BE2C (cell line): ENCODE results near the gene IQSEC1.

Source experiments
- DNase-seq: peaks from one replicate; pipeline ENCODE4 v3.0.0-alpha.2; 2020
- H3K27me3 ChIP-seq: fragments of 250-450 bp; sonication (Bioruptor Pico); 2 replicates; pipeline ENCODE4 v1.5.1; 2020; ENCODE audit warnings: mild to moderate bottlenecking
- H3K36me3 ChIP-seq: fragments of 250-450 bp; sonication (Bioruptor Pico); 2 replicates; pipeline ENCODE4 v1.5.1; 2020; ENCODE audit warnings: mild to moderate bottlenecking
- H3K4me1 ChIP-seq: fragments of 250-450 bp; sonication (Bioruptor Pico); 2 replicates; pipeline ENCODE4 v1.5.1; 2020
- H3K4me3 ChIP-seq: 2 replicates; pipeline ENCODE4 v1.5.1; 2011; ENCODE audit warnings: low read depth, low read length
- H3K9me3 ChIP-seq: fragments of 250-450 bp; sonication (Bioruptor Pico); 2 replicates; pipeline ENCODE4 v1.5.1; 2020
- TF ChIP-seq, protein P1 (sequence below): IDR thresholded peaks from 2 replicates; pipeline ENCODE4 v1.5.1; 2012; ENCODE audit warnings: mild to moderate bottlenecking, low read depth, low read length

The IQSEC1 gene

DNA sequence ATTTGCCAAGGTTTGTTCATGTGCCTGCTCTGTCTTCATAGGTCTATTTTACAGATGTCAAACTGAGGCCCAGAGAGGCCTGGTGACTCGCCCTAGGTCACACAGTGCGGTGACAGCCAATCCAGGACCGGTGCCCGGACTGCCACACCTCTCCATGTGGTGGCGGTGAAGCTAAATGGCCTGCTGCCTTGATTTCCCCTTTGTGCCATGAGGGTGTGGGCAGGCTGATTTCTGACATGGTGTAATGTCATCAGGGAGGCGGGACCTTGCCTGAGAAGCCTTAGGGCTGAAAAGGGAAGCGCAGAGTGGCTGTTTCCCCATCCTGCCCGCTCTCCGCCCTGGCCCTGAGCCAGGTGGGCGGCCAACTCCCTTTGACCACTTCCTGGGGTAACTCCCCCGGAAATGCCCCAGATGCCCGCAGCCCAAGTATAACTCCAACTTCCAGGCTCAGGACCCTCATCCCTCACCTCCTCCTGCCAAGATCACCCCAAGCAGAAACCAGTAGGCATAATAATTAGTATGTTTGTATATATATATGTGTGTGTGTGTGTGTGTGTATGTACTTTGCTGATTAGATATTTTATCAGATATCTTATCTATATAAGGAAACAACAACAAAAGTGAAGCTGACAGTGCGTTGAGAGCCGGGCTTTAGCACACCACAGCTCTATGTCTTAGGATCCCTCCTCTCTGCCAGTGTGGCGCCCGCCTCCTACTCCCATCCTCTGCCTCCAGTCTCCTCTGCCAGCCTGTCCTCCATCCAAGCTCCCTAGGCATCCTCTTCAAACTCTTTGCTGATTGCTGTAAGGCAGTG lies 63.9 kb downstream of the IQSEC1 start:
- no peaks in the 10 kb centered on the region for H3K9me3 ChIP-seq
- DNase-seq: no peak

DNA sequence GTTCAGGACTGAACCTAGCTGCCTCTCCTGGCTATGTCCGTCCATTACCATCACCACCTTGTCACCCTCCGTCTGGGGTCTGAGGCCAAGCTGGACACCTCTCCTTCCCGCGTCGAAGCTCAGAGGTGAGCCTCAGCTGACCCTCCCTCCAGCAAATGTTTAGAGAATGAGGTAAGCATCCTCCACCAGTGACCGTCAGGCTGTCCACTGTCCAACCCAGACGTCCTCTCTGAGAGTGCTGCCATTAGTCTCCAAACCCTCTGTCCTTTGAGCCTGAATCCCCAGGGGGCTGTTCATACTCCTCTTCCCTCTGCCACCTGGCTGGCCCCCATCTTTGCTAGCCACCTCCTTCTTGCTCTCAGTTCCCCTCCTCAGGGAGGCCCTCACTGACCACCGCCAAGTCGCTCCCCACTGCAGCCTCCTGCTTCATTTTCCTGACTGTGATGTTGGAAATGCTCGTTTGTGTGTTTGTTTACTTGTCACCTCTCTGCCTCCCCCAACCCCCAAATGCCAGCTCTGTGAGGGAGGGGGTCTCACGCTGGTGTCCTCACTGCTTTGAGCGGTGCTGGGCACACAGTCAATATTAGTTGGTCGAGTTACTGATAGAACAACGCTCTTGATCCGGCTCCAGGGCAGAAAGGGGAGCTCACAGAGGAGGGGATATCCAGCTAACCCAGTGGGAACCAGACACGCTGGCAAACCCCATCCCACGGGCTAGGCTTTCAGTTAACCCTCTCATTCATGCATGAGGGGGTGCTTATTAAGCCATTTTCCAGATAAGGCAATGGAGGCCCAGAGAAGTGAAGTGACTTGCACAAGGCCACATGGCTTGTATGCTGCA lies 64.9 kb downstream of the IQSEC1 start:
- TF ChIP-seq, protein P1, sequence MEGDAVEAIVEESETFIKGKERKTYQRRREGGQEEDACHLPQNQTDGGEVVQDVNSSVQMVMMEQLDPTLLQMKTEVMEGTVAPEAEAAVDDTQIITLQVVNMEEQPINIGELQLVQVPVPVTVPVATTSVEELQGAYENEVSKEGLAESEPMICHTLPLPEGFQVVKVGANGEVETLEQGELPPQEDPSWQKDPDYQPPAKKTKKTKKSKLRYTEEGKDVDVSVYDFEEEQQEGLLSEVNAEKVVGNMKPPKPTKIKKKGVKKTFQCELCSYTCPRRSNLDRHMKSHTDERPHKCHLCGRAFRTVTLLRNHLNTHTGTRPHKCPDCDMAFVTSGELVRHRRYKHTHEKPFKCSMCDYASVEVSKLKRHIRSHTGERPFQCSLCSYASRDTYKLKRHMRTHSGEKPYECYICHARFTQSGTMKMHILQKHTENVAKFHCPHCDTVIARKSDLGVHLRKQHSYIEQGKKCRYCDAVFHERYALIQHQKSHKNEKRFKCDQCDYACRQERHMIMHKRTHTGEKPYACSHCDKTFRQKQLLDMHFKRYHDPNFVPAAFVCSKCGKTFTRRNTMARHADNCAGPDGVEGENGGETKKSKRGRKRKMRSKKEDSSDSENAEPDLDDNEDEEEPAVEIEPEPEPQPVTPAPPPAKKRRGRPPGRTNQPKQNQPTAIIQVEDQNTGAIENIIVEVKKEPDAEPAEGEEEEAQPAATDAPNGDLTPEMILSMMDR: no peak
- Histone ChIP-seq H3K4me3 (no peak overlapping the region), H3K27me3 (no peaks in the 10 kb centered on the region)

More for the DNA sequence above, 63.9 kb downstream of the IQSEC1 start:
- Histone ChIP-seq H3K36me3 (no peaks in the 10 kb centered on the region), H3K27me3 (no peaks in the 10 kb centered on the region), H3K4me3 (no peak overlapping the region), H3K4me1 (no peaks in the 10 kb centered on the region; the same call in 1 of the 2 replicates)
- TF ChIP-seq, protein P1: no peak

DNA sequence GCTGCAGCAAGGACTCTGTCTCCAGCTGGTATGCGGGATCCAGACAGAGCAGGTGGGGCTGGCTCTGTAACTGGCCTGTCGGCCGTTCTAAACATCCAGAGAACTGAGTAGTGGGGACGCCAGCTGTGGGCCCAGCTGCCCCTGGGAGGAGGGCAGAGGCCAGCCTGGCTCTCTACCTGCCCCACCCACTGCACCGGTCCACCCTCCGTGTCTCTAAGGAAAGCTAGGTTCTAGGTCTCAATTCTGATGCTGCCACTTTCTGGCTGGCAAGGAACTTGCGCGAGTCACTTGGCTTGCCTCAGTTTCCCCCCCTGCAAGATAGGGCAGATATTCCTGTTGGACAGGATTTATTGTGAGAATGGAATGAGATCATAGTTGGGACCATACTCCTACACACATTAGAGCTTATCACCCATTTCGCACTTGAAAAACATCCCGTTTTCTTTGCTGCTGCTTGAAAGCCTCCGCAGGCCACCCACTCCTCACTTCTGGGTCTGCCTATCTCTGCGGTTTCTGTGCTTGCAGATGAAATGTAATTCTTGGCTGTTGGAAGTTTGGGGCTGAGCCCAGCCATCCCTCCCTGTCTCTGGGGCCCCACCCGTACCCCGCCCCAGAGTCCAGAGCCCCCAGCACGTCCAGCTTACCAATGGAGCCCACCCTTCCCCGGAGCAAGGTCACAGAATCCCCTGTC lies 65.8 kb downstream of the IQSEC1 start:
- Histone ChIP-seq H3K27me3 (no peaks in the 10 kb centered on the region), H3K4me1 (no peaks in the 10 kb centered on the region; the same call in 1 of the 2 replicates), H3K9me3 (no peaks in the 10 kb centered on the region), H3K4me3 (no peak overlapping the region), H3K36me3 (no peaks in the 10 kb centered on the region)
- TF ChIP-seq, protein P1: no peak
- no peak for DNase-seq

More for the DNA sequence above, 64.9 kb downstream of the IQSEC1 start:
- H3K36me3 ChIP-seq: no peaks in the 10 kb centered on the region
- DNase-seq: no peak
- no peaks in the 10 kb centered on the region; the same call in 1 of the 2 replicates for H3K4me1 ChIP-seq
- no peaks in the 10 kb centered on the region for H3K9me3 ChIP-seq

DNA sequence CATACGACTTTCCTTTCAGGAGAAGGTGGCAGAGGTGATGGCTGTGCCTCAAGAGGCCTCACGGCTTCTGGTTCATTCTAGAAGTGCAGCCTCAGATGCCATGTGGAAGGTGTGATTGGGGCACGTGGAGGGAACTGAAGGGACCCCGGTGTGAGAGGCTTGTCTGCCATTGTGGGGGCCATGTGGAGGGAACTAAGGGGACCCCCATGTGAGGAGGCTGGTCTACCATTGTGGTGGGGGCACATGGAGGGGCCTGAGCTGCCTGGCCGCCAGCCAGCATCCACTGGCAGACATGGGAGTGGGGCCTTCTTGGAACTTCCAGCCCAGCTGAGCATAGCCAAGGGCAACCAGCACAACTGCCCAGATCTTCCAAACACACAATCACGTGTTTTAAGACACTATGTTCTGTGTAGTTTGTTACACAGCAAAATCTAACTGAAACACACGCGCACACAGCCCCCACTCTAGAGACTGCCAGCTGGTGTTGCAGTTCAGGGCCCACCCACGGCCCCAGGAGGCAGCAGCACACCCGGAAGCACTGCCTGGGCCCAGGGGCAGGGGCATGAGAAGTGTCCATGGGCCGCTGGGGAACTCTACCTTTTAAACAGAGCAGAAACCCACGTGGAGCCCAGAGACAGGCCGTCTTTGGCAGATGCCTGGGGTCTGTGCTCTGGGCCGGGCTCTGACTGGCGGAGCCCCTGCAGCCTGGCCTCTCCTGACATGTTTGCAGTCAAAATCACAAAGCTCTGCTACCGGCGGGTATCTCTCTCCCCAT lies 66.8 kb downstream of the IQSEC1 start:
- no peaks in the 10 kb centered on the region; the same call in 1 of the 2 replicates for H3K4me1 ChIP-seq
- no peaks in the 10 kb centered on the region; the same call in 1 of the 2 replicates for H3K36me3 ChIP-seq
- DNase-seq: no peak
- no peaks in the 10 kb centered on the region for H3K9me3 ChIP-seq
- no peak overlapping the region for H3K4me3 ChIP-seq
- no peaks in the 10 kb centered on the region for H3K27me3 ChIP-seq
- TF ChIP-seq, protein P1: no peak

DNA sequence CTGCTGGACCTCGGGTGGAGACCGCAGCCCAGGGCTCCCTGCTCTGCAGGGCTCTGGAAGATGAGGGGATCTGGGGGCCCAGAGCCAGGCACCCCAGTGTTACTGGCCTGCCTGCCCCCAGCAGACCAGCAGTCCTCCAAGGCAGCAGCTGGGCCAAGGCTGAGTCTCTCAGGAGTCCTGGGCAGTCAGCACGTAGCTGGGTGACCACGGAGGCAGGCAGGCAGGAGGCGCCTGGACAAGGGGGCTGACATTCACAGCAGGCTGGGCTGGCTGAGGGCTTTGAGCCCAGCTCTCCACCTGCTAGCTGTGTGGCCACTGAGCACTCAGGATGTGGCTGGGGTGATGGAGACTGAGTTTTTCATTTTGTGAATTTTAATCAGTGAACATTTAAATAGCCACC lies 67.9 kb downstream of the IQSEC1 start:
- no peak for DNase-seq
- Histone ChIP-seq H3K9me3 (no peaks in the 10 kb centered on the region), H3K27me3 (no peaks in the 10 kb centered on the region), H3K36me3 (peaks cover 3% of the 10 kb centered on the region; the same call in 1 of the 2 replicates), H3K4me1 (no peaks in the 10 kb centered on the region; the same call in 1 of the 2 replicates), H3K4me3 (no peak overlapping the region)
- TF ChIP-seq, protein P1: no peak
